Renal cortex interstitium (tissue), 11 donors: ENCODE results near the gene NRG3. TPM values are rescaled to one million over a fixed set of nuclear protein-coding genes. Genes with fewer than 3 reads are reported as not detected.
A peak's percentile ranks its signal among the peaks of the same experiment; 100 is the strongest.

Experiments used
- DNase-seq, 11 donors: peaks; one replicate each; pipeline ENCODE4 v3.0.0-alpha.2; 2013; ENCODE audit warnings: low read depth in 9 of 11, low spot score in 4 of 11; ENCODE audit errors: extremely low read depth in 1 of 11
- polyA plus RNA-seq, 3 donors: library from polyadenylated mRNA; unstranded; fragments of 120-200 nt; gene quantifications; one replicate each; pipeline ENCODE4 v1.2.1, GENCODE V29; 2013; ENCODE audit not compliant: insufficient read length in 3 of 3

The NRG3 gene
- polyA plus RNA-seq, 3 donors, result 11.8 to 16.4 (median 12.6) TPM

DNA sequence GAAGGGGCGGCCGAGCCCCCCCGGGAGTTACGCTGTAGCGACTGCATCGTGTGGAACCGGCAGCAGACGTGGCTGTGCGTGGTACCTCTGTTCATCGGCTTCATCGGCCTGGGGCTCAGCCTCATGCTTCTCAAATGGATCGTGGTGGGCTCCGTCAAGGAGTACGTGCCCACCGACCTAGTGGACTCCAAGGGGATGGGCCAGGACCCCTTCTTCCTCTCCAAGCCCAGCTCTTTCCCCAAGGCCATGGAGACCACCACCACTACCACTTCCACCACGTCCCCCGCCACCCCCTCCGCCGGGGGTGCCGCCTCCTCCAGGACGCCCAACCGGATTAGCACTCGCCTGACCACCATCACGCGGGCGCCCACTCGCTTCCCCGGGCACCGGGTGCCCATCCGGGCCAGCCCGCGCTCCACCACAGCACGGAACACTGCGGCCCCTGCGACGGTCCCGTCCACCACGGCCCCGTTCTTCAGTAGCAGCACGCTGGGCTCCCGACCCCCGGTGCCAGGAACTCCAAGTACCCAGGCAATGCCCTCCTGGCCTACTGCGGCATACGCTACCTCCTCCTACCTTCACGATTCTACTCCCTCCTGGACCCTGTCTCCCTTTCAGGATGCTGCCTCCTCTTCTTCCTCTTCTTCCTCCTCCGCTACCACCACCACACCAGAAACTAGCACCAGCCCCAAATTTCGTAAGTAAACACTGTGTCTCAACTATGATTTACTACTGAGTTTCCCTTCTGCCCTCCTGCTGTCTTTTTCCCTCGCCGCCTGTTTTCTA, 666 bp downstream of the NRG3 start:
- peak in 1 of 11 donors; percentile 16 for DNase-seq

DNA sequence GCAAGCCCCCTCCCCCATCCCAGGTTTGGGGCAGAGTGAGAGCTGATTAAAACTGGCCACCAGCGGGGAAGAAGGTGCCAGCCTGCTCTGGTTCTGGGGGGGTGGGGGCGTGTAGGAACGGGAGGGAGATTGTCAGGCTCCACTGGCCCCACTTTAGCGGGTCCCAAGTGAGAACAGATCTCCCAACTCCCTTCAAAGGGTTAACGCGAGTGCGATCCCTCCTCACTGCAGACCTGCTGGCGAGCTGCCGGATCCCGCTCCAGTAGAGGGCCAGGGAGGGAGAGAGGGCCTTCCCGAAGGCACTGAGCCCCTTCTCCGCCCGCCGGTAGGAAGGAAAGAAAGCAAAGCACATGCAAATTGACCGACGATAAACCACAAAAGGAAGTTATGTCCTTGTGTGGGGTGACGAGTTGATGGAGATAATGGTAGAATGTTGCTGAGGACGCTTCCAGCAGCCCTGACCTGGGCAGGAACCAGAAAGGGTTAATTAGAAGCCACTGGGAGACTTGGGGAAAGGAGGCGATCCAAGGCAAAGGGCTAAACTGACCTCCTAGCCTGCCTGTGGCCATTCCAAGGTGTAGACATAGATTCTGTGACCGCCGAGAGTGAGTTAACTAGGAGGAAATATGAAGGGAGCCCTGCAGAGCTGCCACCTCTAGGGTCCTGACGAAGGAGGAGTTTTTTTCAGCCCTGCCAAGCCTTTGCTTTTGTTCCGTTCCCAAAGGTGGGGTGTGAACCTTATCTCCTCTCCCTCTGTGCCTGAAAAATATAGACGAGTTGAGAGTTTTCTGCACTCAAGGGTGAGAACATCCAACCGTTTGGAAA, 1.5 kb downstream of the NRG3 start:
- peak in 2 of 11 donors; percentile 36 to 38 for DNase-seq

DNA sequence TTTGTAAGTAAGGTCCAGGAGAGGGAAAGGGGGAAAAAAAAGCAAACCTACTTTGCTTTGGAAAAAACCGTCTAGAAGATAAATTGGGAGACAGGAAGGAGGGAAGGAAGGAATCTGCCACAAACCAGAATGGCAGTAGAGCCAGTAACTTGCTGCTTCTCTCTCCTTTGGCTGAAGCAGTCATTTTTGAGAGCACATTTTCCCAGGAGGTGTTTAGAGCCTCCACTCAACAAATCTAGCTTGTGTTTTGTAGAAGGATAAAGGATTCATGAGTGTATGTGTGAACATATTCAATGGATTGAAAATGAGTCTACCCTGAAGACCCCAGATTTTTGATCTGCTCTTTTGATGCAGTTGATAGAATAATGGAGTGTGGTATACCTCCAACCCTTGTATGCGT, 2.6 kb downstream of the NRG3 start:
- DNase-seq, result no peak

DNA sequence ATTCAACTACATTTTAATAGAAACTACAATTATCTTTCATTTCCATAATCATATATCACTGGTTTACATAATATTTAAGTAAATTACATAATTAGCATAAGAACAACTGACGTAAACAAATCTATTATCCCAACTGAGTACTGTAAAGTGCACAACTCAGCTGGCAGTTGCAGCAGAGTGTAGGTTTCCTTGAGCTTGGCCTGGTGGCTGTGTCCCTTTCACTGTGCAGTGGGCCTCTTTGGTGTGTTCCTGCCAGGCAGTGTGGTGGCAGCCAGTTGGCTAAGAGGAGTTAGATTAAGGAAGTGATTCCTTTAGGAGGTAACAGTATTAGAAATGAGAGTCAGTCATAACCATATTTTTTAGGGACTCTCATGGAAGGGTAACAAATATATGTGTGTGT, 7.0 kb downstream of the NRG3 start:
- DNase-seq, result no peak

DNA sequence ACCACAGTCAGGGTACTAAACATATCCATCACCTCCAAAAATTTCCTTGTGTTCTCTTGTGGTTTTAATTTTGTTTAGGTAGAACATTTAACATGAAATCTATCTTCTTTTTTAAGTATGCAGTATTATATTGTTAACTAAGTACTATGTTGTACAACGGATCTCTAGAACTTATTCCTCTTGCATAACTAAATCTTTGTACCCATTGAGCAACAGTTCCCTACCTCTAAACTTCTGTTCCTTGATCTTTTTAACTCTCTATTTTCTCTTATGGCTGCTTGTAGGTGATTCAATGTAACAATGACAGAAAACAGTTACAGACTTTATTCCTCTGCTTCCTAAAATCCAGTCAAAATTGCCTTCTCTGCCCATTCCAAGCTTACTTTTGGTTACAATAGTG, 9.9 kb downstream of the NRG3 start:
- DNase-seq, result no peak

DNA sequence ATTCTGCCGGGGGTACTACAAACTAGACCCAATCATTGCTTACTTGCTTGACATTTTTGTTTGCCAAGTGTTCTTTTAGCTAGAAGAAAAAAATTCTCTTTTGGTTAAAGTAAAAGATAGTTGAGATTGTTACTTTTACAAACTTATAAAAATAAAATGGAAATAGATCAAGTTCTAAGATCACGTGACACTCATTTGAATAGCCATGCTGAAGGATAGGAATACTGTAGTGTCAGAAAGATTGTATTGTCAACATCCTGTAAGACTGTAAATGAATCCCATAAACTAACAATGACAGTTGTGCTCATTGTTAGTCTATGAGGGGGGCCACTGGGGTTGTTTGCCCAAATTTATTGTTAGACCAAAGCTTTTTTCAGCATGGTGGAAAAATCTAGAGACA, 10.5 kb downstream of the NRG3 start:
- DNase-seq, result no peak

DNA sequence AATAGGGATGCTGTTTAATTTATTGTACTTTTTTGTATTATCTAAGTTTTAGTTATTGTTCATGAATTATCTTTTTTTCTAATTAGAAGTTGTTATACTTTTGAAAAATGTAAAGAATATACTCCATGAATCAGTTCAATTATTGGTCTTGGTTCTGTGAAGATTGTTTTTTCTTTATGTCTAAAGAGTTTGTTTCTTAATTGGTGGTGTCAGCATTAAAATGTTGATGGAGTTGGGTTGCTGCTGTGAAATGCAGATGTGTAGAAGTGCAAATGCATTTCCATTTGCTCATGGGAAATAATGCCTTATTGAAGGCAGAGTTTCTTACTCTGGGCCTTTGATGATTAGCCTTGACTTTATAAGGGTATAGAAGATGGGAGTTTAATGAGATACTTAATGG, 11.9 kb downstream of the NRG3 start:
- DNase-seq, result no peak

DNA sequence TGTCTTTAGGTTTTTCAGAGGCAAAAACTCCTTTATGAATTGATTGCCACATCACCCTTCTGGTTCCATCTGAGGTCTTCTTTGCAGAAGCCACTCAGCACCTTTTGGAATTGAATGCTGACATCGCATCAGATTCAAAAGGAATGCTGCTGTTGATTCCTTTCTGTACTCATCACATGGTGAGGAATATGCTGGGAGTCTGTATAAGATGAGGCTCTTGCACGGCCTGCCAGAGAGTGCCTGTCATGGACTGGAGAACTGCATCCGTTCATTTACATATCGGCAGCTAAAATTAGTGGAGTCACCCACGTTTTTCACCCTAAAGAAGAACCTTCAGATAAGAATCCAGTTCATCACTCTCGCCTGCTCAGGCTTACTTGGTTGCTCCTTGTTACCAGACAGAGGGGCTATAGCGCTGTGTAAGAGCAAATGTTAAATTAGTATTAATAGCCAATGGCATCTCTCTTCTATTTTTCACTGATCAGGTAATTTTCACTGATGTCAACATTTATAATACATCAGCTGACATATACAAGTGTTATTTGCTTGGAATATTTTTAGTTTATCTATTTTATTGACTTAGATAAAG, 14.3 kb downstream of the NRG3 start:
- DNase-seq, result no peak

DNA sequence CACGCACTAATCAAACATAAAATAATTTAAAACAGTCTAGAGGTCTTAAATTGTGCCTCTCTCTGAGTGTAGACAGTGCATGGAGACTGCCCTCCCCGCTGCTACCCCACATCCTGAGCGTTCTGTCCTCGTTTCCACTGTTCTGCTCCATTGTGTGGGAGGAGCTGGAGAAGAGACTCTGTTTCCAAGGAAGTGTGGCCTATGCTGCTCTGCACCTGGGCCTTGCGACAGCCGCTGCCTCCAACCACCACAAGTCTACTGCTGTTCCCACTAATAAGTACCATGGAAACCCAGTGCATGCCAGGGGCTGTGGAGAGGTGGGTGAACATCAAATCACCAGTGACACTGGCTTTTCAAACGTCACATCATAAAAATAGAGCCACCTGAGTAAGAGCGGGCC, 19.6 kb downstream of the NRG3 start:
- DNase-seq, result no peak

DNA sequence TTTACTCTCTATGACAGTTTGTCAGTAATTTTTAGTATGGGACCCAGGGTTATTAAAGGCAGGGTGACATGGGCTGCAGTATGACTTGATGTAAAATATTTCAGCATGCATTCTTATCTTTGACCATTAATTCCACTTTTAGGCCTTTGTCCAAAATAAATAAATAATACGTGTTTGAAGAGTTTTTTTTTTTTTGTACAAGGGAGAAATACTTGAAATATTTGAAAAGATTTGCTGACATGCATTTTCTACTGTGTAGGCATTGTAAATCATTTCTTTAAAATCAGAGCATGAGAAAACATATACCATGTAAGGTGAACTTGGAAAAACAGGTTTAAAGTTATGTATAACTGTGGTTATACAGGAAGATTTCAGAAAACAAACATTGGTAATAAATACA, 23.5 kb downstream of the NRG3 start:
- no peak for DNase-seq

DNA sequence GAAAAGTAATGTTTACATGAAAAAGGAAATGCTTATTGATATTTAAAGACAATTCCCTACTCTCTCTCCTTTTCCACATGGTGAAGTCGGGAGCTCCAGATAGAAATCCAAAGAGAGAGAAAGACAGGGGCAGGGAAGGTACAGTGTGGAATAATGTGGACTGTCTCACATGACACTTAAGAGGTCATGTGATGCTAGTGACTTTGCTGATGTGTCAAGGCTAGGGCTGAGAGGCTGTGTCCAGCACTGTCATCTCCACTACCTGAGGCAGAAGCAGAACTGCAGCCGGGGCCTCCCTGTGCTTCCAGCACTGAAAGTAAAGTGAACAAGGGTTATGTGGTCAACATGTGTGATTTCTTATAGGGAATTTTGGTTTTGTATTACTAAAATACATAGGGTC, 26.0 kb downstream of the NRG3 start:
- DNase-seq, result no peak

DNA sequence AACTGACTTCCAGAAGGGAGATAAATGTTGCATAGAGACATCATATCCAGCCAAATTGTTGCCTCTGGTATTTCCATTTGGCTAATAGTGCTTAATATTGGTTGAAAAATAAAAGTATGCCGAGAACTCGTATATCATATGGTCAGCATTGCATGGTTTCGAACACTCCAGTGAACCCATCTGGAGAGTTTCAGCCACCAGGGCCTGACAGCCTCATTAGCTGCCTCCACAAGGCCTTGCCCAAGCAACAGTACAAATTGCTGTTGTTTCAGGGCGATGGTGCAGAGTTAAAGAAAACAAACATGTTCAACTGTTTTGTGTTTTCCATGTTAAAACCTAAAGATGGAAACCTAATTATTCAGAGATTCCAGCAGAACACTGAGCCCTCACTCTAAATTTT, 28.5 kb downstream of the NRG3 start:
- DNase-seq, result no peak

DNA sequence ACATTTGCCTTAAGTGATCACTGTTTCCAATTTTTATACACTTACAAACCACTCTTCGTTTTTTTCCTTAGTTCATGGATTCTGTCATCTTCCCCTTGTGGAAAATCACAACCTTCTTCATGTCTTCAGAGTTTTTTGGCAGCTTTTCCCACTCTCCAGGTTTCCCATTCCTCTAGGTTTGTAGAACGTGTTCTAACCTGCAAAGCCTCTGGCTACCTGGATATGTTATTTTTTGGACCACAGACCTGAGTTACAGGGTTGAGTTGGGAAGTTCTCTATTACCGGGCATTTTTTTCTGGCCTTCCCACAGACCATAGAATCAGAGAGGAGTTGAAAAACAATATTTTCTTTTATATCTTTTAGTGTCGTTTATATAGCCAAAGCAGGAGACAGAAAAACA, 30.2 kb downstream of the NRG3 start:
- DNase-seq, result no peak

DNA sequence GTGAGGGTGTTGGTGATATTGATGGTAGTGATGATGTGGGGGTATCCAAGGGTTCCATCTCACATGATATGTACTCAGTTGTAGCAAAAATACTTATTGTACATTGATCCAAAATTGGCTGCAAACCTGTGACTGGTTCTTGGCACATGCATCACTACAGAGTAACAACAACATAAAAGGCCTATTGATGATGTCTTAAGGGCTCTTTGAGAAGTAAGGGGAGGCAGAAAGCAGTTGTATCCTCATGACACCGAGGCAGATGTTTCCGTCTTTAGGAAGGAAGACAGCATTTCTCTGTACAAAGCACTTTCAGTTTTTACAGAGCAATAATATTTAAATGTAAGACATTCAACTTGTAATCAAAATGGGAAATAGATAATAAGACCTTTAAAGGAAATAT, 34.5 kb downstream of the NRG3 start:
- DNase-seq, result no peak

DNA sequence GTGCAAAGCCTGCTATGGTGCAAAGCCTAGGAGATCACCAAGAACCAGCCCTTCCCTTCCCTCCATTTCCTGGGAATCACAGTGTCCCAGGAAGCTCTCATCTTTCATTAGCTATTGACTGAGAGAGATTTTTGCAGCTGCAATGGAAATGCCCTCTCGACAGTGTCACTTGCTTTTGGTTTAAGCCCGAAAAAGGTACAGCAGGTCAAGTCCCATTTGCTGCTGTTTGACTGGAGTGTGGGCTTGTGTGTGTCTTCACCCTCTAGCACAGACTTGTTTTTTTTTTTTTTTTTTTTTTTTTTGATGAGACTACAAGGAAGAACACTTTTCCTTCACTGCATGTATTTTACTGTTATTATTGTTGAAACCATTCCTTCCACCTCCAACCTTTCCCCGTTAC, 36.3 kb downstream of the NRG3 start:
- DNase-seq, result no peak

DNA sequence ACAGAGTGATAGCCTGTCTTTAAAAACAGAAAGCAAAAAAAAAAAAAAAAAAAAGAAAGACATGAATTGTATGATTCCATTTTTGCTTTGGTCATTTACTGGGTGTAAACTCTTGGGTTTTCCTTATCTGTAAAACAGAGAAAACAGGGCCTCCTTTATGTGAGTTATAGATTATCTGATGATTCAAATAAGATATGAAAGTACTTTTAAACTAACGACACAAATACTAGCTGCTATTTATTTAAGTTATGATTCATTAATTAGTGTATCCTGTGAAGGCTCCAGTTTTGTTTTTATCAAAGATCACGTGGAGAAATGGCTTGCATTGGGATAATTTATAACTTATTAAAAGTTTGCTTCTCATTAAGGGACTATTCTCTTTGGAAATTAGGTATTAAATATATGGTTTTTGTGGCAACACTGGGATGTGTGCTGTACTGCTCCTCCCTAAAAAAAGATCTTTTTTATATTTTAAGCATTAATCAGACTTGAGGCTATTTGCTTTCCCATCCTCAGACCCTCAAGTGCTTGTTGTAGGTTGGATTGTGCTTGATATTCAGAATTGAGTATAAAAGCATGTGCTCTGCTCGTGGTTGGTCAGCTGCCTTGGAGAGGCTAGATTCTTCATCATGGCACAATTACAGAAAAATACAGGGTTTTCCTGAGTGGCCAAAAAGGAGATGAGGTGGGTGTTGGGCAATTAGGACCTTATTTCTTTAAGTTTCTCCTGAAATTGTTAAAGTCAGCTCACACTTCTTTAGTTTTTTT, 39.9 kb downstream of the NRG3 start:
- DNase-seq, result no peak

DNA sequence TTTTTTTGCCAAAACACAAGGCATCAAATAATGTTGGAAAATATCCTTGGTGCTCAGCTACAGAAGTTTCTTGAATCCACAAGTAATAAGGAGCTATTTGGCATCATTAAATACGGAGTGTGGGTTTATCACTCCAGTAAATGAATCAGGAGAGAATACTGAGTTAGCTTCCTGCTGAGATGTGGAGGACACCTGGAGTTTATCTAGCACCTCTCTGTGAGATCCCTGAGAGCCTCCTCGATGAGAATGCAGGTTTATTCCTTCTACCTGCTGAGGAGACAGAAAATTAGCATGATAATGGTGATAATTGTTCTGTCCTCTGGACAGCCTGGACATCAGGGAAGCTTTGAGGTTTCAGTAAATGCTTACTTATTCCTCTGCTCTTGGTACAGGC, 40.5 kb downstream of the NRG3 start:
- DNase-seq, result no peak

DNA sequence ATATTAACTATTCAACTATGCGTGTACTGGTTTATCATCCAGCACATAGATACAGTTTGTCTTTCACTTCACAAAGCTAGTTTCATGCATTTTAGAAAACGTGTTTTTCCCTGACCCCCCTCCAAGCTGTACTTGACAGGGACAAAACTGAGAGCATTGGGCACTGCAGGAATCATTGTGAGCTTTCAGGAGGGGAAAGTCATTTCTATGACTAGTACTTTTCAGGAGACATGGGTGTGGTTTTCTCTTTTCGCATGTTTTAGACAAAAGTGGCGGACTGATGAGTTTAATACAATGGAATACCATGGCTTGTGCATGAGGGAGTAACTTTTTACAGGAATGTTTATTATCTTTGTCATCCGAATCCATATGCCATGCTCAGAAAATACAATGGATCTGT, 42.7 kb downstream of the NRG3 start:
- DNase-seq, result no peak

DNA sequence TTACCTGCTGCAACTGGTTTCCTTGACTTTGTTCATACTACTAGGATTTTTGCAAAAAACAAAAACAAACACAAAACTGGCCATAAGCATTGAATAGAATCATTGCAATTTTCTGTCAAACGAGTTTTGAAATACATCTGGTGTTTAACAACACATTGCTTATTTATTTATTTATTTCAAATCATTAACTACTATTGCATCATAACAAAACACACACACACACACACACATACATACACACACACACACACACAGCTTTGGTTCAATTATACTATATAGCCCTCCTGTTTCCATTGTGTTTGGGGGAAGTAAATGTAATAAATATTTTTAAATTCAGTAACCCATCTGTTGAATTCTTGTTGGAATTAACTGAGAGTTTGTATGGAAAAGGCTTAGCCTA, 43.8 kb downstream of the NRG3 start:
- no peak for DNase-seq
